Mesendoderm (in vitro differentiated cells): ENCODE measurements around the gene IL34.

Source experiments
- DNase-seq: peaks from one replicate; pipeline ENCODE4 v3.0.0; 2013
- H2AK5ac ChIP-seq: 2 replicates; pipeline ENCODE4 v1.6.1; 2013; ENCODE audit warnings: low read length, inconsistent platforms
- H2BK120ac ChIP-seq: 2 replicates; pipeline ENCODE4 v1.6.1; 2013; ENCODE audit warnings: low read depth, mild to moderate bottlenecking, low read length, moderate library complexity, mixed read lengths
- H2BK15ac ChIP-seq: replicated peaks from 2 replicates; pipeline ENCODE4 v1.6.1; 2013; ENCODE audit warnings: low read depth, mild to moderate bottlenecking, moderate library complexity
- H2BK5ac ChIP-seq: 2 replicates; pipeline ENCODE4 v1.6.1; 2013; ENCODE audit warnings: low read length, inconsistent platforms
- H3K18ac ChIP-seq: 2 replicates; pipeline ENCODE4 v1.6.1; 2013; ENCODE audit warnings: mild to moderate bottlenecking, low read length, mixed read lengths
- H3K23ac ChIP-seq: one replicate; pipeline ENCODE4 v1.6.1; 2013; ENCODE audit warnings: low read length
- H3K27ac ChIP-seq: 2 replicates; pipeline ENCODE4 v1.5.1; 2013; ENCODE audit warnings: low read depth, mild to moderate bottlenecking, inconsistent platforms, low read length, moderate library complexity
- H3K27me3 ChIP-seq: 2 replicates; pipeline ENCODE4 v1.6.1; 2013; ENCODE audit warnings: low read length, control low read depth, mild to moderate bottlenecking, inconsistent platforms; ENCODE audit not compliant: insufficient read depth, poor library complexity
- H3K36me3 ChIP-seq: 2 replicates; pipeline ENCODE4 v1.6.1; 2013; ENCODE audit warnings: low read length, inconsistent platforms; ENCODE audit not compliant: control insufficient read depth, insufficient read depth
- H3K4ac ChIP-seq: one replicate; pipeline ENCODE4 v1.6.1; 2013; ENCODE audit warnings: low read depth, mild to moderate bottlenecking, low read length, moderate library complexity
- H3K4me1 ChIP-seq: 2 replicates; pipeline ENCODE4 v1.6.1; 2013; ENCODE audit warnings: low read depth, low read length, inconsistent platforms; ENCODE audit not compliant: control insufficient read depth
- H3K4me2 ChIP-seq: 2 replicates; pipeline ENCODE4 v1.6.1; 2013; ENCODE audit warnings: low read length
- H3K4me3 ChIP-seq: 2 replicates; pipeline ENCODE4 v1.5.1; 2013; ENCODE audit warnings: mild to moderate bottlenecking, low read length
- H3K56ac ChIP-seq: one replicate; pipeline ENCODE4 v1.6.1; 2013; ENCODE audit warnings: low read length
- H3K79me1 ChIP-seq: 2 replicates; pipeline ENCODE4 v1.6.1; 2013; ENCODE audit warnings: low read length, inconsistent platforms
- H3K79me2 ChIP-seq: 2 replicates; pipeline ENCODE4 v1.6.1; 2013; ENCODE audit warnings: mild to moderate bottlenecking, low read length; ENCODE audit not compliant: control insufficient read depth, insufficient read depth
- H3K9ac ChIP-seq: 2 replicates; pipeline ENCODE4 v1.6.1; 2013; ENCODE audit warnings: low read length, inconsistent platforms
- H4K5ac ChIP-seq: one replicate; pipeline ENCODE4 v1.6.1; 2013; ENCODE audit warnings: low read length
- H4K8ac ChIP-seq: one replicate; pipeline ENCODE4 v1.6.1; 2013; ENCODE audit warnings: low read depth, mild to moderate bottlenecking, control low read depth, low read length, moderate library complexity
- WGBS: extraction: QIAGEN DNeasy Blood & Tissue Kit; methylation state at CpG from one replicate; pipeline ENCODE4 v1.1.7; 2013; ENCODE audit warnings: low lambda C conversion rate, missing lambda C conversion rate; ENCODE audit not compliant: insufficient coverage; ENCODE audit errors: extremely low coverage; 5-methylcytosine and 5-hydroxymethylcytosine counted together

The IL34 gene

DNA sequence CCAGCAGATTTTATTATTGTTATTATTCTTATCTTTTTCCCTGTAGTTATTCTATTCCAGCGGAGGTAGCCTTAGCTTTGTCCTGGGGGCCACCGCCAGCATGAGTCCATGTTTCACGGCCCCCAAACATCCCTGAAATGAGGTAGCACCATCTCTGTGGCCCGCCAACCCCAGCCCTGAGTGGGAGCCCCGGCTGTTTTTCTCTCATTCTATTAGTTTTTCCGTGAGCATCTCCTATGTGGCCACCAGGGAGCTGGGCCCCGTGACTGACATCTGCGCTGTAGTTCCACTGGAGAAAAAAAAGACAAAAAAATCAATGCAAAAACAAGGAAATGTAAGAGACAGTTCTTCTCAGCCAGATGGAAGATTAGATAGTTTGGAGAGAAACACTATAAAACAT lies 43.5 kb upstream of the IL34 start:
- H3K9ac ChIP-seq = no peak overlapping the region
- no peak overlapping the region for H4K8ac ChIP-seq
- no peak overlapping the region for H2BK120ac ChIP-seq
- H4K5ac ChIP-seq = no peak overlapping the region
- no peak overlapping the region for H3K4me3 ChIP-seq
- H3K4ac ChIP-seq = no peak overlapping the region
- H3K79me1 ChIP-seq = no peaks in the 10 kb centered on the region
- no peak overlapping the region for H2AK5ac ChIP-seq
- no peaks in the 10 kb centered on the region for H3K36me3 ChIP-seq
- no peak overlapping the region for H3K4me2 ChIP-seq
- H2BK5ac ChIP-seq = no peak overlapping the region
- H3K27ac ChIP-seq = no peak overlapping the region
- no peaks in the 10 kb centered on the region for H3K79me2 ChIP-seq
- H3K23ac ChIP-seq = no peak overlapping the region
- H3K56ac ChIP-seq = no peak overlapping the region
- no peak overlapping the region for H3K18ac ChIP-seq
- no peak overlapping the region for H2BK15ac ChIP-seq
- H3K4me1 ChIP-seq = no peaks in the 10 kb centered on the region
- no peak for DNase-seq
- no peaks in the 10 kb centered on the region for H3K27me3 ChIP-seq
- WGBS = no CpG with 5 or more reads among the region's 8 CpGs

DNA sequence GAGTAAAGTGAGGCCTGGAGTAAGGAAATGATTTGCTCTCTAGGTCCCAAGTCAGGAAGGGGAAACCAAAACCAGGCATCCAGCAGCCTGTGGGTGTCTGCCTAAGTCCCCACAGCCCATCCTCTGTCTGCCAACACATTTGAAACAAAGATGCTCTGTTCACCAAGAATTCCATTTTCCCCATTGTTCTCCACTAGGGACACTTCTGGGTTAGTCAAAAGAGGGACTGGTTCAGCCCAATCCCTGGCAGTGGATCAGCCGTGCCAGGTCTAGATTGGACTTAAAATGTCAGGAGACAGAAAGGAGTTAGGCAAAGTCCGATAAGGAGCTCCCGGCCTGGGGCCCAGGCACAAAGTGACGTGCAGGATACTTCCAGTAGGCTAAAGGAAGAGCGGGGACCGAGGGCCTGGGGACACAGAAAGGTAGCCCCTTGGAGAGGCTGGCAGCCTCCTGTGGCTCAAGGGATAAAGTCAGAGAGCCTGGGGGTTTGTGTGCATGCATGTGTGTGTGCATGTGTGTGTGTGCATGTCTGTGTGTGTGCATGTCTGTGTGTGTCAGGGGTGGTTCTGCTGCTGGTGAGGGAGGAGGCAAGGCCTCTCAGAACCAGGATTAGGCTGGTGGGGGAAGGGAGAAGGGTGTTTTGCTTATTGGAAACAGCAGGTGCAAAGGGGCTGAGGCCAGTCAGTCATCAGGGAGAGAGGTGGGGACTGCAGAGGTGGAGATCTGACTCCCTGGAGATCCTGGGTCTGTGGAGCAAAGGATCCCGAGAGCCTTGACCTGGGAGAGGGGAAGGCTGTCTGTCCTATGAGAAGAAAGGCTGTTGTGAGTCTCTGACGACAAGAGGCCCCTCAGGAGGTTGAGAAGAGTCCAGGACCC lies 41.7 kb upstream of the IL34 start:
- WGBS = no CpG with 5 or more reads among the region's 8 CpGs
- no peak for DNase-seq
- no peak overlapping the region for H2BK15ac ChIP-seq
- H3K79me1 ChIP-seq = no peaks in the 10 kb centered on the region
- no peak overlapping the region for H2AK5ac ChIP-seq
- no peak overlapping the region for H3K4ac ChIP-seq
- H3K4me2 ChIP-seq = no peak overlapping the region
- no peak overlapping the region for H3K18ac ChIP-seq
- no peak overlapping the region for H2BK120ac ChIP-seq
- no peak overlapping the region for H3K23ac ChIP-seq
- H3K4me1 ChIP-seq = no peaks in the 10 kb centered on the region
- H3K79me2 ChIP-seq = no peaks in the 10 kb centered on the region
- H3K36me3 ChIP-seq = no peaks in the 10 kb centered on the region
- H3K27me3 ChIP-seq = no peaks in the 10 kb centered on the region
- no peak overlapping the region for H4K5ac ChIP-seq
- H2BK5ac ChIP-seq = no peak overlapping the region
- H4K8ac ChIP-seq = no peak overlapping the region
- no peak overlapping the region for H3K56ac ChIP-seq
- H3K9ac ChIP-seq = no peak overlapping the region
- no peak overlapping the region for H3K27ac ChIP-seq
- no peak overlapping the region for H3K4me3 ChIP-seq

DNA sequence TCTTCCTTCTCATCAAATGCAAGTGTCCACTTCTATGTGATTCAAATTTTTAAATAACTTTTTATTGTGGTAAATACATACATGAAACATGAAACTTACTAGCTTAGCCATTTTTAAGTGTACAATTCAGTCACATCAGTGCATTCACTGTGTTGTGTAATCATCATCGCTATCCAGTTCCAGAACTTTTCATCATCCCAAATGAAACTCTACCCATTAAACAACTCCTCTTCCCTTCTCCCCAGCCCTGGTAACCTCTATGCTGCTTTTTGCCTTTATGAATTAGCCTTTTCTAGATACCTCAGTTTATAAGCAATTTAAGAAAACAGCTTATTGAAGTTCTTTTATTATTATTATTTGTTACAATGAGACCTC lies 41.1 kb upstream of the IL34 start:
- Histone ChIP-seq H3K79me1 (no peaks in the 10 kb centered on the region), H3K23ac (no peak overlapping the region), H3K4me1 (no peaks in the 10 kb centered on the region), H3K56ac (no peak overlapping the region), H3K4ac (no peak overlapping the region), H2BK15ac (no peak overlapping the region), H4K5ac (no peak overlapping the region), H3K9ac (no peak overlapping the region), H3K27ac (no peak overlapping the region), H3K18ac (no peak overlapping the region), H2AK5ac (no peak overlapping the region), H3K4me2 (no peak overlapping the region), H3K36me3 (no peaks in the 10 kb centered on the region), H4K8ac (no peak overlapping the region), H2BK120ac (no peak overlapping the region), H2BK5ac (no peak overlapping the region), H3K27me3 (no peaks in the 10 kb centered on the region), H3K79me2 (no peaks in the 10 kb centered on the region), H3K4me3 (no peak overlapping the region)
- no CpG with 5 or more reads among the region's 1 CpG for WGBS
- no peak for DNase-seq

DNA sequence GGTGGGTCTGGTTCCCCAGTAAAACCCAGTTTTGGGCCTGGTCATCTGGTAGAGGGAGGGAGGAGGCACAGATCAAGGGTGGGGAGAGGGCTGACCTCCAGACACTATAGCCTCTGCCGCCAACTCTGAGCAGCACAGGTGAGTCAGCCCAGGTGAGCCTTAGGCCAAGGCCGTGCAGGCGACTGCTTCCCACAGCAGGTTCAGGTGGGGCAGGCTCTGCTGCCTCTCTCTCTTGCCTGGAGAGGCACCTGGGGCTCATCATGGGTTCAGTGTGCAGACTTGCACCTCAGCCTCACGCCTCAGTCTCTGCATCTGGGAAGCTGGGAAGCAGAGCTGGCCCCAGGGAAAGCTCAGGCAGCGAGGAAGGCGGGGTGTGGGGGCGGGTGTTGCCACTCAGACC lies 37.8 kb upstream of the IL34 start:
- Histone ChIP-seq H2BK120ac (no peak overlapping the region), H3K4me1 (no peaks in the 10 kb centered on the region), H3K79me2 (no peaks in the 10 kb centered on the region), H2AK5ac (no peak overlapping the region), H3K56ac (no peak overlapping the region), H3K27ac (no peak overlapping the region), H3K23ac (no peak overlapping the region), H4K8ac (no peak overlapping the region), H3K18ac (no peak overlapping the region), H2BK15ac (no peak overlapping the region), H2BK5ac (no peak overlapping the region), H3K9ac (no peak overlapping the region), H3K4me3 (no peak overlapping the region), H3K4ac (no peak overlapping the region), H3K27me3 (no peaks in the 10 kb centered on the region), H3K36me3 (no peaks in the 10 kb centered on the region), H3K79me1 (no peaks in the 10 kb centered on the region), H4K5ac (no peak overlapping the region), H3K4me2 (no peak overlapping the region)
- WGBS = no CpG with 5 or more reads among the region's 7 CpGs
- no peak for DNase-seq

DNA sequence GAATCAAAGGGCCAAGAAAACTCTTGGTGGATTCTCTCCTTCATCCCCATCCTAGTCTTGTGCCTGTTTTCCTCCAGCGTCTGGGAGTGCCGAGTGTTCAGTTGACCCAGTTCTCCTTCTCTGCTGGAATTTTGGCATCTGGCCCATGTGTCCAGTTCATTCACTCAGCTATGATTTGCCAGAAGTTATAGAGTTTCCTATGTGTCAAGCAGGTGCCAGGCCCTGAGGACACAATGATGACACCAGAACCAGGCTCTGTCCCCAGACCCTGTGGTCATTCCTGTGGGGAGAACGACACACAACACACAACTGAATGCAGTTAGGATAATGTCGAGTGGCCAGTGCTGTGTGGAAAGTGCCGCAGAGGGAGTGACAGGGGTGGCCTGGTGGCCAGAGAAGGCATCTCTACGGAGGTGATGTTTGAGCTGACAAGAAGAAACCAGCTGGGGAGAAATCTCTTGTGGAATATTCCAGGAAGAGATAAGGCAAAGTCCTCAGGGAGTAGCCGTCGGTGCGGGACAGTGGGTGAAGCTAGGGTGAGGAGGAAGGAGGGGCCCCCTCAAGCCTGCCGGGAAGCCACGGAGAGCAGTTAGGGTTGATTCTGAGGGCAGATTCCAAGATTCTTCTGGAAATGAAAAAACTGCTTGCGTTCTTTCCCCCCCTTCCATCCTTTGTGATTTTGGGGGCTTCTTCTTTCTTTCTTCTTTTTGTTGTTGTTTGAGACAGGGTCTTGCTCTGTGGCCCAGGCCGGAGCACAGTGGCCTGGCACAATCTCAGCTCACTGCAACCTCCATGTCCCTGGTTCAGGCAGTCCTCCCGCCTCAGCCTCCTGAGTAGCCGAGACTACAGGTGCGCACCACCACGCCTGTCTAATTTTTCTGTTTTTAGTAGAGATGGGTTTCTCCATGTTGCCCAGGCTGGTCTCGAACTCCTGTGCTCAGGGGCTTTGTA lies 35.8 kb upstream of the IL34 start:
- H3K79me2 ChIP-seq = no peaks in the 10 kb centered on the region
- H2AK5ac ChIP-seq = no peak overlapping the region
- no peak overlapping the region for H4K8ac ChIP-seq
- no peak overlapping the region for H3K4me3 ChIP-seq
- H2BK5ac ChIP-seq = no peak overlapping the region
- H3K4ac ChIP-seq = no peak overlapping the region
- no peaks in the 10 kb centered on the region for H3K4me1 ChIP-seq
- no peak overlapping the region for H4K5ac ChIP-seq
- no peaks in the 10 kb centered on the region for H3K27me3 ChIP-seq
- no peaks in the 10 kb centered on the region for H3K79me1 ChIP-seq
- no peak overlapping the region for H3K9ac ChIP-seq
- H2BK120ac ChIP-seq = no peak overlapping the region
- DNase-seq = no peak
- no peak overlapping the region for H3K23ac ChIP-seq
- no peak overlapping the region for H3K18ac ChIP-seq
- no peak overlapping the region for H2BK15ac ChIP-seq
- no CpG with 5 or more reads among the region's 18 CpGs for WGBS
- H3K36me3 ChIP-seq = no peaks in the 10 kb centered on the region
- no peak overlapping the region for H3K4me2 ChIP-seq
- no peak overlapping the region for H3K56ac ChIP-seq
- no peak overlapping the region for H3K27ac ChIP-seq
